Immature natural killer cell (primary cell): Measurements from ENCODE around the gene HEATR3. TPM values are rescaled to one million over a fixed set of nuclear protein-coding genes. Genes with fewer than 3 reads are reported as not detected.

Experiments used
- DNase-seq, 3 donors: peaks; one replicate each; pipeline ENCODE4 v3.0.0; 2022; ENCODE audit warnings: mixed read lengths in 1 of 3
- H3K27ac Mint-ChIP-seq, 6 donors: one replicate each; pipeline ENCODE4 v1.8.0; 2020; ENCODE audit warnings: mixed read lengths in 6 of 6, mild to moderate bottlenecking in 5 of 6, inconsistent platforms in 4 of 6, moderate library complexity in 3 of 6
- H3K27me3 Mint-ChIP-seq, 3 donors: one replicate each; pipeline ENCODE4 v1.8.0; 2020 to 2021; ENCODE audit warnings: low read depth in 3 of 3, mild to moderate bottlenecking in 3 of 3, mixed read lengths in 3 of 3, moderate library complexity in 3 of 3, inconsistent platforms in 1 of 3
- H3K36me3 Mint-ChIP-seq, 3 donors: one replicate each; pipeline ENCODE4 v1.8.0; 2020; ENCODE audit warnings: mixed read lengths in 3 of 3, inconsistent platforms in 2 of 3, mild to moderate bottlenecking in 2 of 3
- H3K4me1 Mint-ChIP-seq, 2 donors: one replicate each; pipeline ENCODE4 v1.8.0; 2020; ENCODE audit warnings: inconsistent platforms in 2 of 2, mild to moderate bottlenecking in 2 of 2, mixed read lengths in 2 of 2, moderate library complexity in 1 of 2
- H3K4me3 Mint-ChIP-seq, 5 donors: one replicate each; pipeline ENCODE4 v1.8.0; 2020; ENCODE audit warnings: mild to moderate bottlenecking in 5 of 5, mixed read lengths in 5 of 5, inconsistent platforms in 3 of 5, moderate library complexity in 3 of 5
- H3K9me3 Mint-ChIP-seq, 6 donors: one replicate each; pipeline ENCODE4 v1.8.0; 2020; ENCODE audit warnings: mild to moderate bottlenecking in 6 of 6, mixed read lengths in 6 of 6, inconsistent platforms in 4 of 6, moderate library complexity in 3 of 6
- polyA plus RNA-seq, 3 donors: library from polyadenylated mRNA; unstranded; fragments of 300-500 nt; fragmentation: Illumina TruSeq; gene quantifications; one replicate each; pipeline ENCODE4 v1.2.3, GENCODE V29; 2021

Gene HEATR3
- polyA plus RNA-seq, 3 donors from 2014 or later: 3.2 to 8.5 (median 3.8) TPM

DNA sequence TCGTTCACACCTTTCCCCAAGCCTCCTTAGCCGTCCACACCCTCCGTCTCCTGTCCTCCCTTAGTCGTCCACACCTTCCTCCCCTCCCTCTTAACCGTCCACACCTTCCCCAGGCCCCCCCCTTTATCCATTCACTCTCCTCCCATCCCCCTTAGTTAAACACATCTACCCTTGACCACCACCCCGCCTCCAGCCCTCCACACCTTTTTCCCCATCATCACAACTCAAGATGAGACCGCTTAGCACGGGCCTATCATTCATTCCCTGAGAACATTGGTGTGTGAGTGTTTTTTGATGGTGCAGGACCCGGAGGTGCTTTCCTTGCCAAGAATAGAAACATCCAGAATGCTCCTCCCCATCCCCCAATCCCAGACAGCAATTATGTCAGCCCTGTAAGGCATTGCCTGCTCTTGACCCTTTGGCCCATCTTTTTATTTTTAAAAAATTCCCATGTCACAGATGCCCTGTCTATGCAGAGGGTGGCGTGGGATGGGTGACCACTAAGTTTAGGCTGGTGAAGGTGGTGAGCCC is 88.7 kb downstream of the HEATR3 start:
- Mint-ChIP-seq H3K27me3 (peaks cover 18 to 24% (median 22%) of the 10 kb centered on the region in 3 donors), H3K4me1 (peaks cover 47 to 56% of the 10 kb centered on the region in 2 donors), H3K27ac (peak overlapping the region; percentile 87 to 99 (median 92)), H3K4me3 (peak overlapping the region; percentile 79 to 93 (median 89)), H3K36me3 (no peaks in the 10 kb centered on the region), H3K9me3 (no peaks in the 10 kb centered on the region)
- no peak for DNase-seq

GRCh38 chr16:50155925-50156324 is 90.2 kb downstream of the HEATR3 start:
- no peak for DNase-seq
- Mint-ChIP-seq H3K27me3 (peaks cover 18 to 24% (median 22%) of the 10 kb centered on the region in 3 donors), H3K27ac (peak overlapping the region; percentile 87 to 99 (median 92)), H3K9me3 (no peaks in the 10 kb centered on the region), H3K4me1 (peaks cover 60 to 70% of the 10 kb centered on the region in 2 donors), H3K4me3 (peak overlapping the region; percentile 79 to 93 (median 89)), H3K36me3 (peaks cover 0 to 6% (median 0%) of the 10 kb centered on the region in 3 donors)

Other genes with a start within 250 kb of the HEATR3 start
- gene ZNF423, start 209.9 kb upstream of the HEATR3 start, polyA plus RNA-seq: not detected
- 10 to 100 TPM; 15.7 to 23.7 (median 19.4) TPM for gene CNEP1R1, start 40.7 kb upstream of the HEATR3 start, polyA plus RNA-seq
- gene TENT4B, start 87.3 kb downstream of the HEATR3 start, polyA plus RNA-seq: 1 to 10 TPM; 3.4 to 5.9 (median 5.7) TPM
- 100 to 1,000 TPM in 2 of 3 donors, 10 to 100 TPM in 1; 97.6 to 209 (median 108) TPM for gene ADCY7, start 200.6 kb downstream of the HEATR3 start, polyA plus RNA-seq